ENCODE results near the gene MAP3K14. TPM values are rescaled to one million over a fixed set of nuclear protein-coding genes. Genes with fewer than 3 reads are reported as not detected.

MAP3K14 gene
- total RNA-seq, 1 donor from 2014 or later: 0.34 TPM

DNA sequence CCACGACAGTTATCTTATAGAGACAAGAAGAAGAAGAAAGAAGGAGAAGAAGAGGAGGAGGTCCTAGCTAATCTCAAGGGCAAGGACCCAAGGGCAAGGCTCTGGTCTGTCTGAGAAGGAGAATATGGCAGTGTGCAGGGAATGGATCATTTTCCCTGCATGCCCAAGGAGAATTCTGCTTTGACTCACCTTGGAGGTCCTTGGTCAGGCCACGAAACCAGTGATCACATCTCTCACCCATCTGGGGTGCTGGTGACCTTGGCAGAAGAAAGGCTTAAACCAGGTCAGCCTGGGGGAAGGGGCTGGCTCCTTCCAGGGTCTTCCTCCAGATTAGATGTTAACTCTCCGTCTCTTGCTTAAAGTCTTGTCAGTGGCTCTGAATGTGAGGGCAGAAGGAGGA is 96.7 kb downstream of the MAP3K14 start:
- H3K9ac ChIP-seq: no peak overlapping the region
- no peak overlapping the region for H3K27ac ChIP-seq
- no peak for DNase-seq (ENCODE audit: low spot score)
- H3K4me1 Mint-ChIP-seq: peaks cover 7% of the 10 kb centered on the region
- H3K36me3 ChIP-seq: no peaks in the 10 kb centered on the region
- no peaks in the 10 kb centered on the region for H3K9me3 Mint-ChIP-seq
- H3K27me3 Mint-ChIP-seq (ENCODE audit: insufficient read depth, low read depth): peaks cover 49% of the 10 kb centered on the region
- no peaks in the 10 kb centered on the region for H3K79me2 ChIP-seq (ENCODE audit: low read depth)
- H3K4me3 Mint-ChIP-seq: peak overlapping the region; percentile 76
- H3K27me3 ChIP-seq: peaks cover 61% of the 10 kb centered on the region
- H3K4me1 ChIP-seq: peaks cover 7% of the 10 kb centered on the region
- H3K4me2 ChIP-seq: no peak overlapping the region
- no peaks in the 10 kb centered on the region for H3K9me3 ChIP-seq (ENCODE audit: low read depth)
- peaks cover 4% of the 10 kb centered on the region for H4K20me1 ChIP-seq (ENCODE audit: low read depth)
- H3F3A ChIP-seq (ENCODE audit: low read depth): peaks cover 13% of the 10 kb centered on the region
- H3K36me3 Mint-ChIP-seq: no peaks in the 10 kb centered on the region
- H2AFZ ChIP-seq (replicated peaks): no peak overlapping the region
- peak overlapping the region; percentile 44 for H3K27ac Mint-ChIP-seq
- H3K4me3 ChIP-seq: no peak overlapping the region
- TF ChIP-seq, protein P1, sequence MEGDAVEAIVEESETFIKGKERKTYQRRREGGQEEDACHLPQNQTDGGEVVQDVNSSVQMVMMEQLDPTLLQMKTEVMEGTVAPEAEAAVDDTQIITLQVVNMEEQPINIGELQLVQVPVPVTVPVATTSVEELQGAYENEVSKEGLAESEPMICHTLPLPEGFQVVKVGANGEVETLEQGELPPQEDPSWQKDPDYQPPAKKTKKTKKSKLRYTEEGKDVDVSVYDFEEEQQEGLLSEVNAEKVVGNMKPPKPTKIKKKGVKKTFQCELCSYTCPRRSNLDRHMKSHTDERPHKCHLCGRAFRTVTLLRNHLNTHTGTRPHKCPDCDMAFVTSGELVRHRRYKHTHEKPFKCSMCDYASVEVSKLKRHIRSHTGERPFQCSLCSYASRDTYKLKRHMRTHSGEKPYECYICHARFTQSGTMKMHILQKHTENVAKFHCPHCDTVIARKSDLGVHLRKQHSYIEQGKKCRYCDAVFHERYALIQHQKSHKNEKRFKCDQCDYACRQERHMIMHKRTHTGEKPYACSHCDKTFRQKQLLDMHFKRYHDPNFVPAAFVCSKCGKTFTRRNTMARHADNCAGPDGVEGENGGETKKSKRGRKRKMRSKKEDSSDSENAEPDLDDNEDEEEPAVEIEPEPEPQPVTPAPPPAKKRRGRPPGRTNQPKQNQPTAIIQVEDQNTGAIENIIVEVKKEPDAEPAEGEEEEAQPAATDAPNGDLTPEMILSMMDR (IDR thresholded peaks at IDR 0.05): no peak

DNA sequence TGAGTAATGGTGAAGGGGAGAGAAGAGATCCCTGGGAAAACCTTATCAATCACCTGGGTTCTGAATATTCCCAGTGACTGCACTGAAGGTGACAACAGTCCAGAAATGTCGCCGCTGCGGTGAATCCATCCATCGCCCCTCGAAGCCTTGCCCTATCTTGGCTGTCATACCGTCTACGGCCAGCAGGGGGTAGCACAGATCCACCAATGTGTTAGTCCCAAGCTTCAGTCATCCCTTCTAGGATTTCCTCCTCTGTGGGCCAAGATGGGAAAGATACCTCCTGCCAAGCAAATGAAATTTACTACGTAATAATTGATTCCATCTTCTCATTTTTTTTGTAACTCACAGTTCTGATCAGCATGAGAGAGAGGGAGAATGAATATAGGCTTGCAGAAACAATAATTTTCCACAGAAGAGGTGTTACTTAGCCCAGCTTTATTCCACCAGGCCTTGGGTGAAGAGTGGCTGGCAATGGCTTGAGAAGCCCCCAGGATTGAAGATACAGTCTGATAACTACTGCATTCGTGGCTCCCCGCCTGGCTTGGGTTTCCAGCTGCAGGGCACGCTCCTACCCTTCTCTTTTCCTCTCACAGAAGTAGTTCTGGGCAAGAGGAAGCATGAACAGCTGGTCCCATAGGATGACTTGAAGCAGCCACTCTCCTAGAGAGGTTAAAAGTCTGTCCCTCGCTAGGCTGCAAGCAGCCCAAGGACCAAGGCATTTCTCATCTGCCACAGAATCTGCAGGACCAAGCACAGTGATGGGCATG is 97.7 kb downstream of the MAP3K14 start:
- no peaks in the 10 kb centered on the region for H3K9me3 Mint-ChIP-seq
- no peak overlapping the region for H3K27ac ChIP-seq
- H3K9ac ChIP-seq: no peak overlapping the region
- peak; percentile 86 for DNase-seq (ENCODE audit: low spot score)
- peaks cover 7% of the 10 kb centered on the region for H3K4me1 ChIP-seq
- H3K4me1 Mint-ChIP-seq: peaks cover 7% of the 10 kb centered on the region
- H3K36me3 ChIP-seq: no peaks in the 10 kb centered on the region
- no peaks in the 10 kb centered on the region for H3K9me3 ChIP-seq (ENCODE audit: low read depth)
- no peak overlapping the region for H3K27ac Mint-ChIP-seq
- H3K27me3 Mint-ChIP-seq (ENCODE audit: insufficient read depth, low read depth): peaks cover 43% of the 10 kb centered on the region
- no peaks in the 10 kb centered on the region for H3K79me2 ChIP-seq (ENCODE audit: low read depth)
- TF ChIP-seq, protein P1 (IDR thresholded peaks at IDR 0.05): peak; percentile 88
- TF ChIP-seq EZH2phosphoT487 (IDR thresholded peaks at IDR 0.05): no peak
- no peak overlapping the region for H2AFZ ChIP-seq (replicated peaks)
- H3F3A ChIP-seq (ENCODE audit: low read depth): peaks cover 13% of the 10 kb centered on the region
- no peaks in the 10 kb centered on the region for H3K36me3 Mint-ChIP-seq
- H4K20me1 ChIP-seq (ENCODE audit: low read depth): peaks cover 4% of the 10 kb centered on the region
- no peak overlapping the region for H3K4me3 ChIP-seq
- no peak overlapping the region for H3K4me2 ChIP-seq
- H3K27me3 ChIP-seq: peaks cover 57% of the 10 kb centered on the region
- peak overlapping the region; percentile 41 for H3K4me3 Mint-ChIP-seq

Other genes with a start within 250 kb of the MAP3K14 start
- 16.0 and 31.4 TPM in 2 replicates for gene PLCD3, start 184.5 kb downstream of the MAP3K14 start, total RNA-seq (ENCODE audit: low replicate concordance)
- gene ACBD4, start 181.3 kb downstream of the MAP3K14 start, total RNA-seq (ENCODE audit: low replicate concordance): 6.8 and 17.3 TPM in 2 replicates
- 10.2 and 14.3 TPM in 2 replicates for gene HEXIM1, start 168.5 kb downstream of the MAP3K14 start, total RNA-seq (ENCODE audit: low replicate concordance)
- gene HEXIM2, start 155.1 kb downstream of the MAP3K14 start, total RNA-seq (ENCODE audit: low replicate concordance): 4.6 and 9.1 TPM in 2 replicates
- gene FMNL1, start 95.1 kb downstream of the MAP3K14 start, total RNA-seq (ENCODE audit: low replicate concordance): 2.0 and 2.4 TPM in 2 replicates
- gene SPATA32, start 54.9 kb downstream of the MAP3K14 start, total RNA-seq (ENCODE audit: low replicate concordance): not detected in 2 replicates
- gene ARHGAP27, start 115.8 kb upstream of the MAP3K14 start, total RNA-seq (ENCODE audit: low replicate concordance): 1.0 and 3.0 TPM in 2 replicates
- gene PLEKHM1, start 173.7 kb upstream of the MAP3K14 start, total RNA-seq (ENCODE audit: low replicate concordance): 6.2 and 7.0 TPM in 2 replicates

Data from neural progenitor cell (in vitro differentiated cells).